Neural cell (in vitro differentiated cells): ENCODE data around the gene SYTL3.

Experiments
- EP300 ChIP-seq: fragments of 450-650 bp; conservative IDR thresholded peaks from 2 replicates; pipeline ENCODE4 v1.6.1; 2014; ENCODE audit warnings: antibody characterized with exemption, mild to moderate bottlenecking, moderate library complexity; ENCODE audit not compliant: poor library complexity, severe bottlenecking
- EZH2 ChIP-seq: fragments of 200-600, 300-800 bp; shearing (Covaris generic), sonication (generic); IDR thresholded peaks from 2 replicates; pipeline ENCODE4 v1.6.1; 2014; ENCODE audit warnings: antibody characterized with exemption, low read length, borderline replicate concordance, mild to moderate bottlenecking; ENCODE audit not compliant: insufficient read depth, poor library complexity, severe bottlenecking
- MXI1 ChIP-seq: fragments of 450-650 bp; conservative IDR thresholded peaks from 2 replicates; pipeline ENCODE4 v1.6.1; 2014; ENCODE audit warnings: antibody characterized with exemption, mild to moderate bottlenecking; ENCODE audit not compliant: poor library complexity, severe bottlenecking
- POLR2AphosphoS5 ChIP-seq: IDR thresholded peaks from 2 replicates; pipeline ENCODE4 v1.6.1; 2012
- SMC3 ChIP-seq: fragments of 450-650 bp; conservative IDR thresholded peaks from 2 replicates; pipeline ENCODE4 v1.6.1; 2014; ENCODE audit warnings: antibody characterized with exemption, mild to moderate bottlenecking, moderate library complexity; ENCODE audit not compliant: poor library complexity
- TF ChIP-seq, protein P1 (sequence below): fragments of 450-650 bp; IDR thresholded peaks from 2 replicates; pipeline ENCODE4 v1.5.1; 2014; ENCODE audit warnings: antibody characterized with exemption, mild to moderate bottlenecking, moderate library complexity; ENCODE audit not compliant: poor library complexity, severe bottlenecking
- TF ChIP-seq, protein P2 (sequence below): IDR thresholded peaks from 2 replicates; pipeline ENCODE4 v1.6.1; 2012; ENCODE audit warnings: borderline replicate concordance

DNA sequence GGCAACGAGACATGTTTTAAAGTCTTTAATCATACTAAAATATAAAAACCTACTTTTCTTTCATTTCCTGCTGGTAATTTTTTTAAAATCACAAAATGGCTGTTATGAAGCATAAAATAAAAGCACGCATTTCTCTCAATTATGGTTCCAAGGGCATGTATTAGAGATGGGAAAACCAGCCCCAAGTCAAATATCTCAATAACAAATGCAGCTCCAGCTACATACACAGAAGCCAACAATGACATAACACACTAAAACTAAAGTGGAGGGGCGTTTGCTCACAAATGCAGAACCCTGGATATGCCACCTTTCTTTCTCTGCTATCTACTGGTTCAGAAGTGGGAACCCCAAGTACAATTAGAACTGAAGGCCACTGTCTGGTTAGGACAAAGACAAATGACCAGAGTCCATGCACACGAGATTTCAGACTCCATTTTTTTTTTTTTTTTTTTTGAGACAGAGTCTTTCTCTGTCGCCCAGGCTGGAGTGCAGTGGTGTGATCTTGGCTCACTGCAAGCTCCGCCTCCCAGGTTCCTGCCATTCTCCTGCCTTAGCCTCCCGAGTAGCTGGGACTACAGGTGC is 141.5 kb downstream of the SYTL3 start:
- no peak for TF ChIP-seq EZH2
- TF ChIP-seq, protein P1, sequence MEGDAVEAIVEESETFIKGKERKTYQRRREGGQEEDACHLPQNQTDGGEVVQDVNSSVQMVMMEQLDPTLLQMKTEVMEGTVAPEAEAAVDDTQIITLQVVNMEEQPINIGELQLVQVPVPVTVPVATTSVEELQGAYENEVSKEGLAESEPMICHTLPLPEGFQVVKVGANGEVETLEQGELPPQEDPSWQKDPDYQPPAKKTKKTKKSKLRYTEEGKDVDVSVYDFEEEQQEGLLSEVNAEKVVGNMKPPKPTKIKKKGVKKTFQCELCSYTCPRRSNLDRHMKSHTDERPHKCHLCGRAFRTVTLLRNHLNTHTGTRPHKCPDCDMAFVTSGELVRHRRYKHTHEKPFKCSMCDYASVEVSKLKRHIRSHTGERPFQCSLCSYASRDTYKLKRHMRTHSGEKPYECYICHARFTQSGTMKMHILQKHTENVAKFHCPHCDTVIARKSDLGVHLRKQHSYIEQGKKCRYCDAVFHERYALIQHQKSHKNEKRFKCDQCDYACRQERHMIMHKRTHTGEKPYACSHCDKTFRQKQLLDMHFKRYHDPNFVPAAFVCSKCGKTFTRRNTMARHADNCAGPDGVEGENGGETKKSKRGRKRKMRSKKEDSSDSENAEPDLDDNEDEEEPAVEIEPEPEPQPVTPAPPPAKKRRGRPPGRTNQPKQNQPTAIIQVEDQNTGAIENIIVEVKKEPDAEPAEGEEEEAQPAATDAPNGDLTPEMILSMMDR = no peak
- TF ChIP-seq, protein P2, sequence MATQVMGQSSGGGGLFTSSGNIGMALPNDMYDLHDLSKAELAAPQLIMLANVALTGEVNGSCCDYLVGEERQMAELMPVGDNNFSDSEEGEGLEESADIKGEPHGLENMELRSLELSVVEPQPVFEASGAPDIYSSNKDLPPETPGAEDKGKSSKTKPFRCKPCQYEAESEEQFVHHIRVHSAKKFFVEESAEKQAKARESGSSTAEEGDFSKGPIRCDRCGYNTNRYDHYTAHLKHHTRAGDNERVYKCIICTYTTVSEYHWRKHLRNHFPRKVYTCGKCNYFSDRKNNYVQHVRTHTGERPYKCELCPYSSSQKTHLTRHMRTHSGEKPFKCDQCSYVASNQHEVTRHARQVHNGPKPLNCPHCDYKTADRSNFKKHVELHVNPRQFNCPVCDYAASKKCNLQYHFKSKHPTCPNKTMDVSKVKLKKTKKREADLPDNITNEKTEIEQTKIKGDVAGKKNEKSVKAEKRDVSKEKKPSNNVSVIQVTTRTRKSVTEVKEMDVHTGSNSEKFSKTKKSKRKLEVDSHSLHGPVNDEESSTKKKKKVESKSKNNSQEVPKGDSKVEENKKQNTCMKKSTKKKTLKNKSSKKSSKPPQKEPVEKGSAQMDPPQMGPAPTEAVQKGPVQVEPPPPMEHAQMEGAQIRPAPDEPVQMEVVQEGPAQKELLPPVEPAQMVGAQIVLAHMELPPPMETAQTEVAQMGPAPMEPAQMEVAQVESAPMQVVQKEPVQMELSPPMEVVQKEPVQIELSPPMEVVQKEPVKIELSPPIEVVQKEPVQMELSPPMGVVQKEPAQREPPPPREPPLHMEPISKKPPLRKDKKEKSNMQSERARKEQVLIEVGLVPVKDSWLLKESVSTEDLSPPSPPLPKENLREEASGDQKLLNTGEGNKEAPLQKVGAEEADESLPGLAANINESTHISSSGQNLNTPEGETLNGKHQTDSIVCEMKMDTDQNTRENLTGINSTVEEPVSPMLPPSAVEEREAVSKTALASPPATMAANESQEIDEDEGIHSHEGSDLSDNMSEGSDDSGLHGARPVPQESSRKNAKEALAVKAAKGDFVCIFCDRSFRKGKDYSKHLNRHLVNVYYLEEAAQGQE = no peak
- no peak for TF ChIP-seq EP300
- TF ChIP-seq SMC3 = no peak
- no peak for TF ChIP-seq POLR2AphosphoS5
- no peak for TF ChIP-seq MXI1
